Measurements from ENCODE around the gene UMPS. TPM values are rescaled to one million over a fixed set of nuclear protein-coding genes. Genes with fewer than 3 reads are reported as not detected.

Gene UMPS
- total RNA-seq, 4 donors from 2014 or later: 11.6 to 33.5 (median 29.2) TPM

DNA sequence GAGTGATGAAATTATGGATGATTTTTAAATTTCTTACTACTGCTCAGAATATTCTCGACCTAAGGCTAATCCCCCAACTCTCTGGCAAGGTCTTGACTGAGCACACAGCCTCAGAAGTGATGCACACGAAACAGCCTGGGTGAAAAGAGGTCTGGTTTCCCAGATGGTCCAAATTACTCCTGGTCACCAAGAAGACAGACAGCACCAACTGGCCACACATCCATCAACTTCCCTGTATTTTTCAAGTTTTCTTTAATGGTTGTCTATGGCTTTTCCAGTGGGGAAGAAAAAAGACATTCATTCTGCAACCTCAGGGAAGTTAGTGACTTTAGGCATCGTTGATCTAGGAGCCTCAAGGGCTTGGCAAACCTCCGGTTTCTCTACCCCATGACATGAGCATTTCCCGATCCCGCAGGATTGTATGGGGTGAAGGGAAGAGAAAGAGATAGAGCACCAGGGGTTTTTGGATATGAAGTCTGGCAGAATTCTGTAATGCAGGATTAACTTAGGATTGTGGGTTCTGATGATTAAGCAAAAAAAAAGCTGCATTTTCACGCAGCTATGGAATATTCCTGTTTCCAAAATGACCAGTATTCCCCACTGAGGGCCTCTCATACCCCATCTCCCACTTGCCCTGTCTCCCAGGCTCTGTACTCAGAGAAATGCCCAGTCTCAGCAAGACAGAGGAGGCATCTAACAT is 62.2 kb downstream of the UMPS start:
- H3K4me1 ChIP-seq: peaks cover 20 to 56% (median 33%) of the 10 kb centered on the region in 3 donors
- WGBS, 2 donors: 56 to 70% methylated on average over 7 of the region's 7 CpGs
- intact Hi-C loops (cut with DNase I): no loop called here
- H3K27me3 ChIP-seq: no peaks in the 10 kb centered on the region
- H3K4me3 ChIP-seq: no peak overlapping the region
- no peak for TF ChIP-seq POLR2A (IDR thresholded peaks at IDR 0.05)
- peak overlapping the region; percentile 79 to 87 (median 80) for H3K27ac ChIP-seq
- DNase-seq: no peak
- H3K36me3 ChIP-seq: peaks cover 4 to 45% (median 5%) of the 10 kb centered on the region in 3 donors
- no peaks in the 10 kb centered on the region for H3K9me3 ChIP-seq

DNA sequence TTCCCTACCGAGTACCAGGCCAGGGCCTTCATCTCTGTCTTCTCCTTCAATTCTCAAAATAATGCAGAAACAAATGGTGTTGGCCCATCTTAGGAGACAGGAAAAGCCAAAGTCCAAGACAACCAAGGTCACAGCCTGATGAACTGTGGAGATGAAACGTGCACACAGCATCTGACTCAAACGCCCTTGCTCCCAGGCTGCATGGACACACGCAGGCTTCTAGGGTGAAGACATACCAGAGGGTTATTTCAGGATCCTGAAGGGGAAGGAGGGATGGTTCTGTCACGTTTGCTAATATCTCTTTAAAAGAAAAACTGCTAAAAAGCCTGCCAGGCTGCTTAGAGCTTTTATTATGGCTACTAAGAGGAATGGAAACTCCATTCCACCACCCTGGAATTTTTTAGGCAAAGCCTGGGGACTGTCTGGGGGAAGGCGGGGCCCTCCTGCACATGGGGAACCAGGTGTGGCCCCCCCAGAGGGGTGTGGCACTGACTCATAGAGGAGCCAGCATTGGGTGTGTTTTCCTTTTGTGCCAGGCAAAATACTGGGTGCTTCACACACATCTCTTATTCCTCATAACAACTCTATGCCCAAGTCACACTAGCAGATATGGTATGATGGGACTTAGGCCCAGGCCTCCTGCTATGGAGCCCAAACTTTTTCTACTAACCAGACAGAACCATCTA is 62.9 kb downstream of the UMPS start:
- Histone ChIP-seq H3K27me3 (no peaks in the 10 kb centered on the region), H3K9me3 (no peaks in the 10 kb centered on the region), H3K4me1 (peaks cover 20 to 49% (median 31%) of the 10 kb centered on the region in 3 donors), H3K36me3 (peaks cover 4 to 48% (median 5%) of the 10 kb centered on the region in 3 donors), H3K27ac (peak overlapping the region; percentile 75 to 87 (median 80)), H3K4me3 (no peak overlapping the region)
- 22 to 37% methylated on average over 6 of the region's 6 CpGs for WGBS, 2 donors
- intact Hi-C loops (cut with DNase I): no loop called here
- no peak for DNase-seq
- TF ChIP-seq POLR2A (IDR thresholded peaks at IDR 0.05) (peak in 1 of 4 donors; percentile 26), CTCF (IDR thresholded peaks at IDR 0.05) (no peak)

GRCh38 chr3:124796477-124796876 is 66.2 kb downstream of the UMPS start:
- WGBS, 2 donors: 92 to 98% methylated on average over 6 to 10 of the region's 19 CpGs
- H3K27me3 ChIP-seq: no peaks in the 10 kb centered on the region
- DNase-seq: no peak
- no peak overlapping the region for H3K4me3 ChIP-seq
- H3K9me3 ChIP-seq: no peaks in the 10 kb centered on the region
- H3K27ac ChIP-seq: no peak overlapping the region
- intact Hi-C loops (cut with DNase I): no loop called here
- TF ChIP-seq POLR2A (IDR thresholded peaks at IDR 0.05): no peak
- no peak for TF ChIP-seq CTCF (IDR thresholded peaks at IDR 0.05)
- peaks cover 20 to 54% (median 41%) of the 10 kb centered on the region in 3 donors for H3K4me1 ChIP-seq
- H3K36me3 ChIP-seq: peaks cover 4 to 51% (median 5%) of the 10 kb centered on the region in 3 donors

DNA sequence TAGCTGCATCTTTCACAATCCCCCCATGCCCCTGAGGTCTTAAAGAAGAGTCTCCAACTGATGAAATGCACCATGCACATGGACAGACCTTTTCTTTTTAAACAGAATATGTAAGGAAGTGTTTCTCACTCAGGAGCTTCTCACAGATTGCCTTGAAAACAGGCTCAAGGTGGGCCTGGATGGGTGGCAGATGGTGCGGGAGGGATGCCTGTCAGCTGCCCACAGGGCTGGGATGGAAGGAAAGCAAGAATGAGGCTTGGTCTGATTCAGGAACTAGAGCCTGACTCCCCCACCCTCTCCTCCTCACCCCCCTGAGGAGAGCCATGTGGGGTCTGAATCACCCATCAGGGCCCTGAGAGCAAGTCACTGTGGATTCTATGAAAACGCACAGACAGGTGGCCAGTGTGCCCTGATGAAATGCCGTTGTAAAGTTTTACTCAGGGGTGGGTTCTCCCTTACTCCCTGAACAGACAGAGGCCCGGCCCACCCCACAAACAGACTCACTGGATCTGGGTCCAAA is 67.2 kb downstream of the UMPS start:
- intact Hi-C loops (cut with DNase I): no loop called here
- H3K27ac ChIP-seq: no peak overlapping the region
- TF ChIP-seq CTCF (IDR thresholded peaks at IDR 0.05) (no peak), POLR2A (IDR thresholded peaks at IDR 0.05) (no peak)
- H3K9me3 ChIP-seq: no peaks in the 10 kb centered on the region
- H3K36me3 ChIP-seq: peaks cover 4 to 61% (median 5%) of the 10 kb centered on the region in 3 donors
- no peak for DNase-seq
- peaks cover 14 to 51% (median 32%) of the 10 kb centered on the region in 3 donors for H3K4me1 ChIP-seq
- no peak overlapping the region for H3K4me3 ChIP-seq
- 86 to 87% methylated on average over 4 of the region's 4 CpGs for WGBS, 2 donors
- H3K27me3 ChIP-seq: no peaks in the 10 kb centered on the region

Small RNA genes lying within 50 kb of the gene (small RNA-seq; reads per million reads assigned to genes)
- gene MIR544B: 0 reads per million in 4 donors

Other genes with a start within 250 kb of the UMPS start
- 100 to 1,000 TPM in 1 of 4 donors, 10 to 100 TPM in 3; 68.4 to 114 (median 79.7) TPM for gene ITGB5, start 156.9 kb downstream of the UMPS start, total RNA-seq
- gene MUC13, start 204.3 kb downstream of the UMPS start, total RNA-seq: under 1 TPM in 1 of 4 donors, not detected in 3; 0.19 TPM

All from esophagus squamous epithelium (tissue), 5 donors.